HG03103 (cell line): ENCODE results near the gene CNTN1.

Experiments used
- ATAC-seq: cut with Tn5 transposase; IDR thresholded peaks from one replicate; pipeline ENCODE4 v1.9.1; 2021; ENCODE audit warnings: low read depth; ENCODE audit not compliant: unreplicated experiment

Gene CNTN1

GRCh38 chr12:40691913-40692764 lies at the start of gene CNTN1:
CNTN1 (plus strand) TSS chr12:40692439.
- ATAC-seq, result no peak

DNA sequence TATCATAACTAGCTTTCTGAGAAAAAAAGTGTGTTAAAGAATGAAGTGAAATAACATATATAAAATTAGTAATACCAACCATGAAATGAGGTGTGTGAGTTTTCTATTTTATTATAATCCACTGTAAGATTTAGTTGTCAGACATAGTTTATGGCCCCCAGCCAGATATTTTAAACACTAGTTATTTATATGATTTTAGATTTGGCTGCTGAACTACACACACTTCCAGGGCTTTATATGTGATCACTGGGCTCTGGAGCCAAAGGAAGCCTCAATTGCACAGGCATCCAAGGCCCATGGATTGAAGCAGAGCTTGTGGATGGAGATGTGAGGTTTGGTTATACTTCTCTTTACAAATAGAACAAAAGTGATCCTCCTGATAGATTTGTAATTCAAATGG lies 48.7 kb upstream of the CNTN1 start:
- no peak for ATAC-seq

- no peak for ATAC-seq
These were observed 48.3 kb upstream of the CNTN1 start for GRCh38 chr12:40643976-40644375.

DNA sequence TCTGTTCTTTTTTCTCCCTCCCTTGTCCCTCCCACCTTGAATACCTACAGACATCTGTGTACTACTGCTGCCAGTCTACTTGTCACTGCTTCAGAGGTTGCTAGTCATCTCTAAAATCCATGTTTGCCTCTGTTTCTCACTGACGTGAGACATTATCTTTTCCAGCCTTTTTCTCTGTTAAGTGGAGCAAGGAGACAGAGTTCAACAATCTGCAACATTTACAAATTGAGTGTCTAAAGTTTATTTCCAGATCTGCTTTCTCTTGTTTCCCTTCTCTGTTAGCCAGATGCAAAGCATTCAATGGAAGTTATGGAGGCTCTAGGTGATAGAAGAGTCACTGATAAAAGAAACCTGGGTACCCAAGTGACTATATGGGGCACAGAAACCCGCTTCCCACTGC lies 47.5 kb upstream of the CNTN1 start:
- no peak for ATAC-seq

GRCh38 chr12:40645361-40645760 lies 46.9 kb upstream of the CNTN1 start:
- ATAC-seq, result no peak

DNA sequence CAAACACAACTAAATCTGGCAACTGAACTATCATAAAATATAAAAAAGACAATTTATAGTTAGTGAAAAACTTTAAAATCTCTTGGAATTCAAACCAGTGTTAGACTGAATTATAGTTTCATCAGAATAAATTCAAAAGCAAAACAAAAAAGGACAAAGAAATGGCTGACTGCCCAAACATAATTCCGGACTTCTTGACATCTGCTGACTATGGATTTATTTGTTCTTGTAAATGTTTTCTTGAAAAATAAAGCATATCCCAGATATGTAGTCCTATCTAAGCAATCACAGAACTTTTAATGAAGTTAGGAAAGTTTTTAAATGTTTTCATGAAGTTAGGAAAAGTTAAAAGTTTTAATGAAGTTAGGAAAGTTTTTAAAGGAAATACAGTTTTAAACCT lies 45.8 kb upstream of the CNTN1 start:
- ATAC-seq, result no peak

- ATAC-seq, result no peak
These were observed 45.3 kb upstream of the CNTN1 start for GRCh38 chr12:40646911-40647310.

DNA sequence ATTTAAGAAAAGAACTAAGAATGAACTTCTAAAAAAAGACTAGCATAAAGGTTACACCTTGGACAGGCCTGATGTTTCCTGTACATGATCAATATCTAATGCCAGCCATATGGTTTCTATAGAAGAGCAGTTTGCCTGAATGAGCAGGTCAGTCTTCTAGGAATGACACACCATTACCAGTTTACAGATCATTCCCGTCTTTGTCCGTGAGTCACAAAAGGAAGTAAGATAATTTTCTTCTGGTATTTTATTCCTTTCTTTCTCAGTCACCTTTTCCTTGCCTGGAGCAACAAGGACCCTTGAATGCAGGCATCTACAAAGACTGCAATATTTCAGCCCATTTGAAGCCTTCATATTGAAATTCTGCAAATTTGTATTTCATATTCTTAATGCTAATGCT lies 44.6 kb upstream of the CNTN1 start:
- no peak for ATAC-seq

GRCh38 chr12:40648519-40648918 lies 43.7 kb upstream of the CNTN1 start:
- ATAC-seq, result no peak

DNA sequence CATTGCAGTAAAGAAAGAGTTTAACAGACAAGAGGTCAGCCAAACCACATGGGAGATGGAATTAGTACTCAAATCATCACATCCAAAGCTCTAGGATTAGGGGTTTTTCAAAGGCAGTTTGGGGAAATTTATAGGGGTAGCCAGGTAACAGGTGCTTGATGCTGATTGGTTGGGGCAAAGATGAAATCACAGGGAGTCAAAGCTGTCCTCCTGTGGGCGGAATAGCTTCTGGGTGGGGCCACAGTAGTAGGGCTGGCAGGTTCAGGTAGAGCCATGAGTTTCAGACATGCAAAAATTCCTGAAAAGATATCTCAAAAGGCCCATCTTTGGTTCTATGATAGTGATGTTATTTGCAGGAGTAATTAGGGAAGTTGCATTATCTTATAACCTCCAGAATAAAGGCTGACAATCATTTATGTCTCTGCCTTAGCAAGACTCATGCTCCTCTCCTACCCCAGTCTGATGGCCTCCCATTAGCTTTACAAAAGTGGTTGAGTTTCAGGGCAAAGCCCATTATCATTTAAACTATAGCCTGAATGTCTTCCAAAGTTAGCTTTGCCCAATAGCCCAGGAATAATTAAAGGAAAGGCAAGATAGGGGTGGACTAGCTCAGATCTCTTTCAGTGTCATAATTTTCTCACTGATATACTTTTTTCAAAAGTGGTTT lies 42.1 kb upstream of the CNTN1 start:
- ATAC-seq, result no peak

DNA sequence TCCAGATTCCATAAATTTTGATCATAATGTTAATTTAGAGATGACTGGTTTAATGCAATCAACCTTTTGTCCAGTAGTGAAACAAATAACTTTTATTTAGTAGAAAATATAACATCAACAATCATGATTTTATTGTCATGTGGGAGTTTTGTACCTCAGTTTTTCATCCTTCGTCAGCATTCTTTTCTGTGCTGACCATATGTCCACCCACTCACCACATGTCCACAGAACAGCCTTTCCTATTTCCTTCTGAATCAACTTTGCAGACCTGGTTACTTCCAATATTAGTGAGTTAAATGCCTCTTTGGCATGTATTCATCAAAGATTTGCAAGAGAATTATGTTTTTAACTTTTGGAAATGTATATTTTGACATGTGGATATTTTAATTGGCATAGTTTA lies 36.8 kb upstream of the CNTN1 start:
- ATAC-seq, result no peak

- ATAC-seq, result no peak
These were observed 29.9 kb upstream of the CNTN1 start for GRCh38 chr12:40662366-40662765.

DNA sequence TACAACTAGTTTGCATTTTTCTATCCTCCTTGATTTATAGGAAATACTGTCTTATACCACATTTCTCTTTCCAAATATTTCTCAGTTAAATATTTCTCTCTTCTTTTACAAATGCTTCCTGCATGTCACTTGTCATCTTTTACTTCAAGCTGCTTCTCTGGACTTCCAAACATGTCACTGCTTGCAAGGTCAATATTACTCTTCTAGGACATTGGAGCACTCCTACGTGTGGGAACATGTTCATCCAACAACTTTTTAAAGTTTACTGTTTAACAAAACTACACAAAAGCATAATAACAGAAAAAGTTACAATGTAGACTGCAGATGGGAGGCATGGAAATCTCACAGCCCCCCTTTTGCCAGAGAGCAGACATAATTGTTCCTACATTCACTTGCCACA lies 28.5 kb upstream of the CNTN1 start:
- ATAC-seq, result no peak

- no peak for ATAC-seq
These were observed 24.1 kb upstream of the CNTN1 start for GRCh38 chr12:40668099-40668529.

GRCh38 chr12:40672741-40673271 lies 19.4 kb upstream of the CNTN1 start:
- ATAC-seq, result no peak

DNA sequence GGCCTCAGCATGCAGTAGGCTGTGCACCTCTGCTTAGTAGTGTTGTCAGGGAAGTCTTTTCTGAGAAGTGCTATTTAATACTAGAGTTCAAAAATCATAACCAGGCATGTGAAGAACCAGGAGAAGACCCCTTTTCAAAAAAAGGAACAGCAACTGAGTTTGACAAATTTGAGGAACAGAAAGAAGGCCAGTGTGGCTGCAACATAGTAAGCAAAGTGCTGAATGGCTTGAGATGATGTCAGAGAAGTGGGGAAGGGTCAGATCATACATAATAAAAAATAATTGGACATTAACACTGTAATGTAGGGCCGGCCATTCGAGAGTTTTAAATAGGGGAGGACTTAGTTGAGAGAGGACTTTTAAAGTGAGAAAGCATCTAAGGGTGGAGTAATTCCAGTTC lies 11.1 kb upstream of the CNTN1 start:
- ATAC-seq, result peak; percentile 80

GRCh38 chr12:40684986-40685385 lies 7.3 kb upstream of the CNTN1 start:
- ATAC-seq, result no peak

DNA sequence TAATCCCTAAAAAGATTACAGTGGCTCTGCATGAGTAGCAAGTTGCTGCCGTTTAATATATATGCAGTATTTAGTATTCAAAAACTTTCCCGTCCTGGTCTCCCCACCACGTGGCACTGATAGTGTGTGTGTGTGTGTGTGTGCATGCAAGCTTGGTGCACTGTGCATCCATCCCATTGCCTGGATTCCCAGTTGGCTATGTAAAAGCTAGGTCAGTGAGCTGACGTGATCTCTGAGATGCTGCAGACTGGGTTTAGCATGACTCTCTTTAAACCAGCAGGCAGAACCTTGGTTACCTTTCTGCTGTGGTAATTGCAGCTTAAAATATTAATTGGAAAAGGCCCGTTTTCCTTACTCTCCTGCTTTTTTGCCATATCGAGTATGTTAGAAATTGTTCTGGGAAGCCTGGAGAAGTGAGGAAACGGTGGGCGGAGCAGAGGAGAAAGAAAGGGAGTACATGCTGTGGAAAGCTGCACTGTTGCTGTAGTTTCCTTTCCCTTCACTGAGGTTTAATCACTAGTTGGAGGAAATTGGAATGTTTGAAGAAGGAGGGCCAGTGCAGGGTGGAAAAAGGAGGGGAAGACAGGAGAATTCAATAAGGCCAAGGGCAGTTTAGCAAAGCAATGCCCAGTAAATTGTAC lies 4.0 kb upstream of the CNTN1 start:
- no peak for ATAC-seq

GRCh38 chr12:40689576-40689975 lies 2.7 kb upstream of the CNTN1 start:
- no peak for ATAC-seq

- ATAC-seq, result no peak
These were observed 547 bp downstream of the CNTN1 start for GRCh38 chr12:40692765-40693206.

DNA sequence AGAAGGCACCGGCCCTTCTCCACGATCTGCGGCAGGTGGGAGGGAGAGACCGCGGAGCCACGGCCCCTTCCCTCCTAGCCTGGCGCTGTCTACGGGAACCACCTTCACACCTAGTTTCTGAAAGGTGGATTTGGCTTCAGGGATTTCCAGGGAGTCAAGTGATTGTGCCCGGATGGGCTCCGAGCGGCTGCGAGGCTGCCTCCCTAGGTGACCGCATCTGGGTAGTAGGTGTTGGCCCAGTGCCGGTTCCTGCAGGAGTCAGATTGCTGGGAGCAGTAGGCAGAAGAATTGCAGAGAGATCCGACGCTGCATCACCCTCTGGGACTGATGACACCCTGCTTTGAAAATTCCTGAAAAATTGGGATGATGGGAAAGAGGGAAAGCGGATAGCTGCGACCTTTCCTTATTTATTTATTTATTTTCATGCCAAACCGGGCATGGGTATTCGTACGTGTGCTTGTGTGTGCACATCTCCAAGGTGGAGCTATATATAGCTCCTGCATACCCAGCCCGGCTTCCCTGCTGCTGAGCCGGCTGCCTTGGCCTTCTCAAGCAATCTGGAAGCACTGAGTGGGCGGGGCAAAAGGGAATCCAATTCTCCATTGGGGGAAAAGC lies 1.1 kb downstream of the CNTN1 start:
- no peak for ATAC-seq
